ENCODE results near the gene PXT1. TPM values are rescaled to one million over a fixed set of nuclear protein-coding genes. Genes with fewer than 3 reads are reported as not detected.

PXT1 gene
- total RNA-seq, 1 donor from 2014 or later: not detected

DNA sequence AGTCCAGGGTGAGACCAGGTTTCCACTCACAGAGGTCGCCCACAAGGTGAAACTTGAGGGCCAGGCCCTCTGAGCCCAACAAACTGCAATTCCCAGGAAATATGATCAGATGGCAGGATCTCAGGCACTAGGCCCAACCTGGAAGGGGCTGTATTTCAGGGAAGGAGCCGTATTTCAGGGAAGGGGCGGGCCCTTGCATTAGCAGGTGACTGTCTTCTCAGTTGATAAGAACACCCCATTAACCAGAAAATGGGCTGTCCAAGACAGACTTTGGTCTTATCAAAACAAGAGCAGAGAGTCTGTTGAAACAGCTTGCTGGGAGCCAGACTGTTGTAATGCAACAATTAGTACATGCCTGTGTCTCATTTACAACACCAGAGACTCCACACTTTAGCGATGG, 95.0 kb downstream of the PXT1 start:
- H3K4me3 Mint-ChIP-seq: no peak overlapping the region
- no peaks in the 10 kb centered on the region for H3K27me3 Mint-ChIP-seq (ENCODE audit: low read depth)
- TF ChIP-seq, protein P1, sequence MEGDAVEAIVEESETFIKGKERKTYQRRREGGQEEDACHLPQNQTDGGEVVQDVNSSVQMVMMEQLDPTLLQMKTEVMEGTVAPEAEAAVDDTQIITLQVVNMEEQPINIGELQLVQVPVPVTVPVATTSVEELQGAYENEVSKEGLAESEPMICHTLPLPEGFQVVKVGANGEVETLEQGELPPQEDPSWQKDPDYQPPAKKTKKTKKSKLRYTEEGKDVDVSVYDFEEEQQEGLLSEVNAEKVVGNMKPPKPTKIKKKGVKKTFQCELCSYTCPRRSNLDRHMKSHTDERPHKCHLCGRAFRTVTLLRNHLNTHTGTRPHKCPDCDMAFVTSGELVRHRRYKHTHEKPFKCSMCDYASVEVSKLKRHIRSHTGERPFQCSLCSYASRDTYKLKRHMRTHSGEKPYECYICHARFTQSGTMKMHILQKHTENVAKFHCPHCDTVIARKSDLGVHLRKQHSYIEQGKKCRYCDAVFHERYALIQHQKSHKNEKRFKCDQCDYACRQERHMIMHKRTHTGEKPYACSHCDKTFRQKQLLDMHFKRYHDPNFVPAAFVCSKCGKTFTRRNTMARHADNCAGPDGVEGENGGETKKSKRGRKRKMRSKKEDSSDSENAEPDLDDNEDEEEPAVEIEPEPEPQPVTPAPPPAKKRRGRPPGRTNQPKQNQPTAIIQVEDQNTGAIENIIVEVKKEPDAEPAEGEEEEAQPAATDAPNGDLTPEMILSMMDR (IDR thresholded peaks at IDR 0.05; ENCODE audit: unreplicated experiment): no peak
- H3K36me3 Mint-ChIP-seq: no peaks in the 10 kb centered on the region
- peak overlapping the region; percentile 66 for H3K27ac Mint-ChIP-seq
- H3K9me3 Mint-ChIP-seq: peaks cover 1% of the 10 kb centered on the region
- no peak for DNase-seq (ENCODE audit: low spot score in 2 of 2, unreplicated experiment in 2 of 2)
- peaks cover 44% of the 10 kb centered on the region for H3K4me1 Mint-ChIP-seq

DNA sequence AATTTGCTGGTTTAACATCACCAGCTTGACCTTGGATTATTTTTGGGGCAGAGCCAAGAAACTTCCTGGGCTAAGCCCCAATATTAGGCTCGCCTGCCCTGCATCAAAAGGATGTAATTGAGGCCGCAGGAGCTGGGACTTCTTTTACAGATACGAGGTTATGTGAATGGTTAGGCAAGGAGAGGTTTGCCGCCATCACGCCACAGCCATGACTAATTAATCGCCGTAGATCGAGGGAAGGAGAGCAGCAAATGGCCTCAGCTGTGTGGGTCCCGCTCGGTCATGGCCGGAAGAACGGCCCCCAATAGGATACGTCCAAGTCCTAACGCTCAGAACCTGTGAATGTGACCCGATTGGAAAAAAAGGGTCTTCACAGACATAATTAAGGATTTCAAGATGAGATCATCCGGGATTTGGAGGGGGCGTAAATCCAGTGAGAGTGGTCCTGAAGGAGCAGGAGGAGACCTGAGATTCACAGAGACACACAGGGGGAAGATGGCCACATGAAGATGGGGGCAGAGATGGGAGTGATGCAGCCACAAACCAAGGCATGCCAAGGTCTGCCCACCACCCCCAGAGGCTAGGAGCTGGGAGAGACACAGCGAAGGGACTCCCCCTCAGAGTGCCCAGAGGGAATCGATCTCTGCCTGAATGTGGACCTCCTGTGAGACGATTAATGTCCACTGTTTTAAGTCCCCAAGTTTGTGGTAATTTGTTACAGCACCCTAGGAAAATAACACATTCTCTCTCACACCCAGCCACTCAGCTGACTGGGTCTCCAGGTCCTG, 96.0 kb downstream of the PXT1 start:
- H3K4me1 Mint-ChIP-seq: peaks cover 44% of the 10 kb centered on the region
- peaks cover 4% of the 10 kb centered on the region for H3K27me3 Mint-ChIP-seq (ENCODE audit: low read depth)
- no peaks in the 10 kb centered on the region for H3K36me3 Mint-ChIP-seq
- H3K27ac Mint-ChIP-seq: peak overlapping the region; percentile 11
- no peak overlapping the region for H3K4me3 Mint-ChIP-seq
- no peak for DNase-seq (ENCODE audit: low spot score in 2 of 2, unreplicated experiment in 2 of 2)
- TF ChIP-seq, protein P1 (IDR thresholded peaks at IDR 0.05; ENCODE audit: unreplicated experiment): no peak
- H3K9me3 Mint-ChIP-seq: no peaks in the 10 kb centered on the region

DNA sequence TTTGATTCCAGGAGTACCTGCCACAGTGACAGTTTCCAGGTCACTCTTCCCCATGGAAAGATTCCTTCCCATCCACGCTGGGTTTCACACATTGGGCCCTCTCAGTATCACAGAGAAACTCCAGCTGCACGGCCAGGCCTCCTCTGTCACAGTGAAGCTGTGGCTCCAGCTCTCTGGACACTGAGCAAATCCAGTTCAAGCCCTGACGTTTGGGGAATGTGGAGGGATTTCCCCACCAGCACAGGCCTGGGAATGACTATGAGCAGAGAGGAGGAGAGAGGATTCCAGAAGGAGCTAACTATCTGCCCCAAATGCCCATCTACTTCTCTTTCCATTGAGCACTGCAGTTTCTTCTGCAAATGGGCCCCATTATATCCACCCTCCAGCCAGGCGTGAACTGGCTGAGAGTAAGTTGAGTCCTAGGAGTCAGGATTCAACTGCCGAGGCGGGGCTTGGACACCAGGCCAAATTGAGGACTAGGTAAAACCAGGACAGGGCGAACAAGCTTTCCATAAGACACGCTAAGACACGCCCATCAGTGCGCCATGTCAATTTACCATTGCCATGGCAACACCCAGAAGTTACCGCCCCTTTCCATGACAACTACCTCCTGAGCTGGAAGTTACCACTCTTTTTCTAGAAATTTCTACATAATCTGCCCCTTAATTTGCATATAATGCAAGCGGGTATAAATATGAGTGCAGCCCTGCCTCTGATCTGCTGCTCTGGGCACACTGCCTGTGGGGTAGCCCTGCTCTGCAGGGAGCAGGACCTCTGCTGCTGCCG, 96.8 kb downstream of the PXT1 start:
- Mint-ChIP-seq H3K9me3 (no peaks in the 10 kb centered on the region), H3K27ac (peak overlapping the region; percentile 11), H3K4me1 (peaks cover 38% of the 10 kb centered on the region), H3K36me3 (no peaks in the 10 kb centered on the region), H3K27me3 (ENCODE audit: low read depth) (peaks cover 6% of the 10 kb centered on the region), H3K4me3 (no peak overlapping the region)
- DNase-seq (ENCODE audit: low spot score in 2 of 2, unreplicated experiment in 2 of 2): no peak
- TF ChIP-seq, protein P1 (IDR thresholded peaks at IDR 0.05; ENCODE audit: unreplicated experiment): no peak

DNA sequence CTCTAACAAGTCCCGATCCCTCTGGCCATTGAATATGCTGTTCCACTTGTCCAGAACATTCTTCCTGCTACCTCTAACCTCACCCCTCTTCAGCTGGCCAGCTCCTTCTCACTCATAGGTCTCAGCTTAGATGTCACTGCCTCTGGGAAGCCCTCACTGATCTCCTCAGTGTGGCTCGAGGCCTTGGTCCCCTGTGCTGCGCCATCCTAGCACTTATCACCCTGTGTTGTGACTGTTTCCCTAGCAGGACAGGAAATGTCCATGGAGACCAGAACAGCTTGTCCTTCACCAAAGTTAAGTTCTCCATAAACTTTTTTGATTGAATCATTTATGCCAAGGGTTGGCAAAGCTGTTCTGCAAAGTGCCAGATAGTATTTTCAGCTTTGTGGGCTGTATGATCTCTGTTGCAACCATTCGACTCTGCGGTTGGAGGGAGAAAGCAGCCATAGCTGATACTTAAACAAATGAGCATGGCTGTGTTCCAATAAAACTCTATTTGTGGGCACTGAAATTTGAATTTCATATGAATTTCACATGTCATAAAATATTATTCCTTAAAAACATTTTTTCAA, 99.5 kb downstream of the PXT1 start:
- peaks cover 22% of the 10 kb centered on the region for H3K4me1 Mint-ChIP-seq
- no peaks in the 10 kb centered on the region for H3K36me3 Mint-ChIP-seq
- DNase-seq (ENCODE audit: low spot score in 2 of 2, unreplicated experiment in 2 of 2): no peak
- TF ChIP-seq, protein P1 (IDR thresholded peaks at IDR 0.05; ENCODE audit: unreplicated experiment): no peak
- H3K9me3 Mint-ChIP-seq: no peaks in the 10 kb centered on the region
- H3K4me3 Mint-ChIP-seq: no peak overlapping the region
- H3K27ac Mint-ChIP-seq: no peak overlapping the region
- H3K27me3 Mint-ChIP-seq (ENCODE audit: low read depth): peaks cover 24% of the 10 kb centered on the region

DNA sequence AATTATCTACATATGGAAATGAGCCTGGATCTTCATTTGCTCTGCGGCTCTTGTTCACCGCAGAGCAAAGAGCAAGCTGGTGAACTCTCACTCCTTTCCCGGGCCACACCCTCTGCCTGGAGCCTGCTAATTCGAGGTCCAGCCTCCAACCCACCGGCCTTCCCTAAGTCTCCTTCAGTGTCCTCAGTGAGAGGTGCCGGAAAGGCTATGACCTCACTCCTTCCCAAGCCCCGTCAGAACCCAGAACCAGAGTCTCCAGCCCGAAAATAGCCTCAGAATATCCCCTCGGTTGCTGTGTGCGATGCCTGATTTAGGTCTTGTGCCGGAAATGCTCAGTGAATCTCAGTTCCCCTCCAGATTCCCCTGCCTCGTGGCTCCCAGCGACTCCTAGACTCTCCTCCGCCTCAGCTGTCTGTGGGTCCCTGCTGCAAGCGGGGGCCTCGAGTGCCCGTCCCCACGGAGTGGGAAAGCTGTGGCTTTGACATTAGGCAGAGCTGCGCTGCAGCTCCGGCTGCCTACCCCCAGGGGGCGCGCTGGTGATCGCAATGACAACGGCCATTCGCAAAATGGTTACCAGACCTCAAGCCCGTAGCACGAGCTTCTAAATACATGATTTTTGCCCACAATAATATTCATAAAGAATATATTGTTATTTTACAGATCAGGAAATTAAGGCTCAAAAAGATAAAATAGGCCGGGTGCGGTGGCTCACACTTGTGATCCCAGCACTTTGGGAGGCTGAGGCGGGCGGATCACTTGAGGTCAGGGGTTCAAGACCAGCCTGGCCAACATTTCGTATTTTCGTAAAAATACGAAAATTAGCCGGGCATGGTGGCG, 101.8 kb downstream of the PXT1 start:
- peaks cover 31% of the 10 kb centered on the region for H3K27me3 Mint-ChIP-seq (ENCODE audit: low read depth)
- peak overlapping the region; percentile 55 for H3K27ac Mint-ChIP-seq
- DNase-seq (ENCODE audit: low spot score in 2 of 2, unreplicated experiment in 2 of 2): peak; percentile 59 to 85
- H3K4me3 Mint-ChIP-seq: peak overlapping the region; percentile 59
- peaks cover 5% of the 10 kb centered on the region for H3K4me1 Mint-ChIP-seq
- no peaks in the 10 kb centered on the region for H3K36me3 Mint-ChIP-seq
- TF ChIP-seq, protein P1 (IDR thresholded peaks at IDR 0.05; ENCODE audit: unreplicated experiment): peak; percentile 97
- H3K9me3 Mint-ChIP-seq: no peaks in the 10 kb centered on the region

Measured in mesothelial cell of epicardium (in vitro differentiated cells).